ENCODE measurements around the gene SPRTN. TPM values are rescaled to one million over a fixed set of nuclear protein-coding genes. Genes with fewer than 3 reads are reported as not detected.

Gene SPRTN
- total RNA-seq, 1 experiment from 2014 or later = 30.4 TPM

DNA sequence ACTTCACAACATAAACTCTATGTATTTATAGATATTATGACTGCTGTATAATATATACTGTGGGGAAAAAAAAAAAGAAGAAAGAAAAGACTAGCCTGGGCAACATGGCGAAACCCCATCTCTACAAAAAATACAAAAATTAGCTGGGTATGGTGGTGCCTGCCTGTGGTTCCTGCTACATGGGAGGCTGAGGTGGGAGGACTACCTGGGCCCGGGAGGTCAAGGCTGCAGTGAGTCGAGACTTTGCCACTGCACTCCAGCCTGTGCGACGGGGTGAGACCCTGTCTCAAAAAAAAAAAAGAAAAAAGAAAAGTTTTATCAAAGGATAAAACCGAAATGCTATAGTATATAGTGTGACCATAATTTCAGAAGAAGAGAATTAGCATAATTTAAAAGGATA lies 3.1 kb upstream of the SPRTN start:
- POLR2A ChIA-PET = interaction anchor here (0.8 to 11.1 kb wide), 12 partner anchors 10 to 533 kb away, joined by 3 to 343 read pairs (median 17); partner anchors contain the start of genes EGLN1, GNPAT and TSNAX
- no peak for DNase-seq (ENCODE audit: unreplicated experiment)
- Mint-ChIP-seq H3K9me3 (ENCODE audit: unreplicated experiment) (no peaks in the 10 kb centered on the region), H3K4me1 (ENCODE audit: insufficient read depth, unreplicated experiment) (peaks cover 39% of the 10 kb centered on the region), H3K27ac (ENCODE audit: low read depth, unreplicated experiment) (peak overlapping the region; percentile 97), H3K4me3 (ENCODE audit: unreplicated experiment) (peak overlapping the region; percentile 98), H3K27me3 (ENCODE audit: insufficient read depth, unreplicated experiment) (no peaks in the 10 kb centered on the region), H3K36me3 (ENCODE audit: insufficient read depth, unreplicated experiment) (peaks cover 40% of the 10 kb centered on the region)
- CTCF ChIA-PET = interaction anchor here (0.7 to 1.6 kb wide), 11 partner anchors 10 to 268 kb away, joined by 3 to 10 read pairs (median 4); no protein-coding TSS in a partner anchor
- TF ChIP-seq, protein P1, sequence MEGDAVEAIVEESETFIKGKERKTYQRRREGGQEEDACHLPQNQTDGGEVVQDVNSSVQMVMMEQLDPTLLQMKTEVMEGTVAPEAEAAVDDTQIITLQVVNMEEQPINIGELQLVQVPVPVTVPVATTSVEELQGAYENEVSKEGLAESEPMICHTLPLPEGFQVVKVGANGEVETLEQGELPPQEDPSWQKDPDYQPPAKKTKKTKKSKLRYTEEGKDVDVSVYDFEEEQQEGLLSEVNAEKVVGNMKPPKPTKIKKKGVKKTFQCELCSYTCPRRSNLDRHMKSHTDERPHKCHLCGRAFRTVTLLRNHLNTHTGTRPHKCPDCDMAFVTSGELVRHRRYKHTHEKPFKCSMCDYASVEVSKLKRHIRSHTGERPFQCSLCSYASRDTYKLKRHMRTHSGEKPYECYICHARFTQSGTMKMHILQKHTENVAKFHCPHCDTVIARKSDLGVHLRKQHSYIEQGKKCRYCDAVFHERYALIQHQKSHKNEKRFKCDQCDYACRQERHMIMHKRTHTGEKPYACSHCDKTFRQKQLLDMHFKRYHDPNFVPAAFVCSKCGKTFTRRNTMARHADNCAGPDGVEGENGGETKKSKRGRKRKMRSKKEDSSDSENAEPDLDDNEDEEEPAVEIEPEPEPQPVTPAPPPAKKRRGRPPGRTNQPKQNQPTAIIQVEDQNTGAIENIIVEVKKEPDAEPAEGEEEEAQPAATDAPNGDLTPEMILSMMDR (IDR thresholded peaks at IDR 0.05; ENCODE audit: unreplicated experiment) = no peak
- no TSS peak for BruUV-seq (replicated peaks)
- intact Hi-C loops (cut with micrococcal nuclease) = no loop called here

DNA sequence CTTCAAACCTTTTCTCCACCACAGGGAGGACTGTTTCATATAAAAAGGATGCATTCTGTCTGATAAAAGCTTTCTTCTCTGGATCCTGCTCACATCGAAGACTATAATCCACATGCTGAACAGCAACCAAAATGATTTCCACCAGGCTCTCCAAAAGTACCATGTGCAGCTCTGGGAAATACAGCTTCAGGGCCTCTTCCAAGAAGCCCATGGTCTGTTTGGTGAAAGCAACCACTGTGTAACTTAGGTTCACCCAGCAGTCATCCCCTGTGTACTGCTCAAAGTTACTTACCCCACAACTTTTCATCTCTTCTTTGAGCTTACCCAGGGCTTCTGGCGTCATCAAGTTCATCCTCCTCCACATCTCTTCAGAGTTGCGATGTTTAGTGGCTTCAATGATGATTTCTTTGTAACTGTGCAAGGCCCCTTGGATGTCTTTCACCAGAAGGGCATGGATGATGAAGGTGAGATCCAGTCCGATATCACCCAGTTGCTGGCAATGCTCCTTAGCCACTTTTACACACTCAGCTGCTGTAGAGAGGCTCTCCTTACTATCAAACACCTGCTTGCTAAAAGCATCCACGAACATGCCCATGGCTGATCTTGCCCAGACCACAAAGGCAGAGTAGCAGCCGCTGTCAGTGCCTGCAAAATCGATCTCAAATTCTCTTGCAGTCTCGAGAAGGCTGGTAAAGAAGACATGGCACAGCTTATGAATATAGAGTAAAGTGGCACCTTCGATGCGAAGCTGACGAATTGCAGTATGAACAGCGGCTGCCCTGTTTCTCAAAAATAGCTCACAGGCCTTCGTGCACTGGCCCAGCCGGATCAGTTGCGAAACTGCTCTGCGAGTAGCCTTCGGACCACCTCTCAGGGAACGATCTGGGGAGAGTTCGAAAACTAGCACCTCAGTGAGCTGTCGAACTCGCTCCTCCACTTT lies 2.2 kb upstream of the SPRTN start:
- Mint-ChIP-seq H3K9me3 (ENCODE audit: unreplicated experiment) (no peaks in the 10 kb centered on the region), H3K4me1 (ENCODE audit: insufficient read depth, unreplicated experiment) (peaks cover 47% of the 10 kb centered on the region), H3K36me3 (ENCODE audit: insufficient read depth, unreplicated experiment) (peaks cover 41% of the 10 kb centered on the region), H3K27ac (ENCODE audit: low read depth, unreplicated experiment) (peak overlapping the region; percentile 97), H3K4me3 (ENCODE audit: unreplicated experiment) (peak overlapping the region; percentile 98), H3K27me3 (ENCODE audit: insufficient read depth, unreplicated experiment) (no peaks in the 10 kb centered on the region)
- intact Hi-C loops (cut with micrococcal nuclease) = no loop called here
- no peak for DNase-seq (ENCODE audit: unreplicated experiment)
- TF ChIP-seq, protein P1 (IDR thresholded peaks at IDR 0.05; ENCODE audit: unreplicated experiment) = no peak
- ChIA-PET CTCF (interaction anchor here (0.5 to 2.9 kb wide), 19 partner anchors 15 to 269 kb away, joined by 3 to 14 read pairs (median 4); no protein-coding TSS in a partner anchor), POLR2A (interaction anchor here (0.6 to 11.1 kb wide), 24 partner anchors 8 to 358 kb away, joined by 3 to 343 read pairs (median 8); partner anchors contain the start of genes ARV1, EGLN1, GNPAT and TSNAX)
- no TSS peak for BruUV-seq (replicated peaks)

- DNase-seq (ENCODE audit: unreplicated experiment) = no peak
- Mint-ChIP-seq H3K27me3 (ENCODE audit: insufficient read depth, unreplicated experiment) (no peaks in the 10 kb centered on the region), H3K4me3 (ENCODE audit: unreplicated experiment) (peak overlapping the region; percentile 98), H3K4me1 (ENCODE audit: insufficient read depth, unreplicated experiment) (peaks cover 49% of the 10 kb centered on the region), H3K9me3 (ENCODE audit: unreplicated experiment) (no peaks in the 10 kb centered on the region), H3K27ac (ENCODE audit: low read depth, unreplicated experiment) (peak overlapping the region; percentile 97), H3K36me3 (ENCODE audit: insufficient read depth, unreplicated experiment) (peaks cover 48% of the 10 kb centered on the region)
- intact Hi-C loops (cut with micrococcal nuclease) = loop anchor here (1.0 kb wide), 1 partner anchor 96 kb away; the partner anchor contains the start of gene GNPAT
- BruUV-seq (replicated peaks) = no TSS peak
- ChIA-PET POLR2A (interaction anchor here (0.5 to 11.1 kb wide), 39 partner anchors 10 to 889 kb away, joined by 3 to 343 read pairs (median 5); partner anchors contain the start of genes ARV1, EGLN1, FAM89A and GNPAT), CTCF (interaction anchor here (0.7 to 2.9 kb wide), 12 partner anchors 10 to 938 kb away, joined by 3 to 14 read pairs (median 4); no protein-coding TSS in a partner anchor)
- TF ChIP-seq, protein P1 (IDR thresholded peaks at IDR 0.05; ENCODE audit: unreplicated experiment) = no peak
Measured at GRCh38 chr1:231337043-231337471, 1.0 kb upstream of the SPRTN start.
